CD8-positive, alpha-beta memory T cell (primary cell): Measurements from ENCODE around the gene ISG20L2. TPM values are rescaled to one million over a fixed set of nuclear protein-coding genes. Genes with fewer than 3 reads are reported as not detected.
A peak's percentile ranks its signal among the peaks of the same experiment; 100 is the strongest.

Experiments
- CTCF ChIA-PET: fragments of 350-600 bp; sonication (Branson Sonifier 250); formaldehyde crosslinking; loops from one replicate; lab custom pipeline; 2021; ENCODE audit warnings: antibody characterized with exemption; lab: Charles Lee
- POLR2A ChIA-PET: fragments of 350-600 bp; sonication (Branson Sonifier 250); formaldehyde crosslinking; loops from one replicate; lab custom pipeline; 2021; ENCODE audit warnings: antibody characterized with exemption; lab: Charles Lee
- DNase-seq, 5 donors: peaks; one replicate each; pipeline versions ENCODE4 v3.0.0 to v3.0.0-alpha.2; 2020 to 2022; ENCODE audit warnings: mixed read lengths in 1 of 5
- H3K27ac ChIP-seq: one replicate; pipeline ENCODE4 v1.7.0; 2013; ENCODE audit warnings: low read depth, mild to moderate bottlenecking, low read length, moderate library complexity
- H3K27me3 ChIP-seq: 2 replicates; pipeline ENCODE4 v1.7.0; 2013; ENCODE audit warnings: low read length, mild to moderate bottlenecking; ENCODE audit not compliant: insufficient read depth, poor library complexity, severe bottlenecking
- H3K36me3 ChIP-seq: 2 replicates; pipeline ENCODE4 v1.7.0; 2013; ENCODE audit warnings: mild to moderate bottlenecking, low read length, moderate library complexity; ENCODE audit not compliant: insufficient read depth
- H3K4me1 ChIP-seq: 2 replicates; pipeline ENCODE4 v1.7.0; 2013; ENCODE audit warnings: mild to moderate bottlenecking, low read length, moderate library complexity; ENCODE audit not compliant: insufficient read depth
- H3K4me3 ChIP-seq: 2 replicates; pipeline ENCODE4 v1.7.0; 2013; ENCODE audit warnings: mild to moderate bottlenecking, low read length
- H3K9me3 ChIP-seq: 2 replicates; pipeline ENCODE4 v1.7.0; 2013; ENCODE audit warnings: mild to moderate bottlenecking, low read length
- H3K27ac Mint-ChIP-seq, 8 donors: one replicate each; pipeline ENCODE4 v1.8.0; 2020 to 2021; ENCODE audit warnings: mixed read lengths in 8 of 8, mild to moderate bottlenecking in 6 of 8, inconsistent platforms in 3 of 8, moderate library complexity in 3 of 8
- H3K27me3 Mint-ChIP-seq, 2 donors: one replicate each; pipeline ENCODE4 v1.8.0; 2020 to 2021; ENCODE audit warnings: mixed read lengths in 2 of 2, mild to moderate bottlenecking in 1 of 2, moderate library complexity in 1 of 2
- H3K36me3 Mint-ChIP-seq, 3 donors: one replicate each; pipeline ENCODE4 v1.8.0; 2020 to 2021; ENCODE audit warnings: mixed read lengths in 3 of 3, inconsistent platforms in 1 of 3, mild to moderate bottlenecking in 1 of 3
- H3K4me1 Mint-ChIP-seq, 3 donors: one replicate each; pipeline ENCODE4 v1.8.0; 2020 to 2021; ENCODE audit warnings: mixed read lengths in 3 of 3, inconsistent platforms in 1 of 3, mild to moderate bottlenecking in 1 of 3
- H3K4me3 Mint-ChIP-seq, 7 donors: one replicate each; pipeline ENCODE4 v1.8.0; 2020 to 2021; ENCODE audit warnings: mixed read lengths in 7 of 7, mild to moderate bottlenecking in 6 of 7, moderate library complexity in 4 of 7, inconsistent platforms in 2 of 7
- H3K9me3 Mint-ChIP-seq, 5 donors: one replicate each; pipeline ENCODE4 v1.8.0; 2020 to 2022; ENCODE audit warnings: mixed read lengths in 5 of 5, mild to moderate bottlenecking in 3 of 5, moderate library complexity in 2 of 5, inconsistent platforms in 1 of 5
- polyA plus RNA-seq: library from polyadenylated mRNA; unstranded; fragments of 300-500 nt; fragmentation: Illumina TruSeq; gene quantifications from one replicate; pipeline ENCODE4 v1.2.3, GENCODE V29; 2021
- total RNA-seq, 2 experiments: library from RNA; stranded (reverse); gene quantifications; one replicate each; pipeline ENCODE4 v1.2.3, GENCODE V29; 2021

Gene ISG20L2
- total and polyA plus RNA-seq, 3 experiments from 2014 or later: 25.0 to 75.9 (median 69.4) TPM

- Mint-ChIP-seq H3K27me3 (no peaks in the 10 kb centered on the region), H3K9me3 (no peaks in the 10 kb centered on the region), H3K27ac (peak overlapping the region; percentile 89 to 99 (median 96)), H3K36me3 (peaks cover 0 to 36% (median 3%) of the 10 kb centered on the region in 3 donors), H3K4me3 (peak overlapping the region; percentile 86 to 95 (median 91)), H3K4me1 (peaks cover 58 to 66% (median 63%) of the 10 kb centered on the region in 3 donors)
- H3K27ac ChIP-seq: peak overlapping the region; percentile 77
- DNase-seq: no peak
- peaks cover 57% of the 10 kb centered on the region for H3K4me1 ChIP-seq
- ChIA-PET CTCF (interaction anchor here (1.0 to 1.5 kb wide), 4 partner anchors 9 to 112 kb away, joined by 3 to 11 read pairs (median 3); no protein-coding TSS in a partner anchor), POLR2A (interaction anchor here (0.6 to 1.4 kb wide), 2 partner anchors 13 to 20 kb away, joined by 5 to 6 read pairs; partner anchors contain the start of genes ISG20L2 and METTL25B)
- no peaks in the 10 kb centered on the region for H3K27me3 ChIP-seq
- no peaks in the 10 kb centered on the region for H3K9me3 ChIP-seq
- H3K36me3 ChIP-seq: peaks cover 3% of the 10 kb centered on the region
- H3K4me3 ChIP-seq: peak overlapping the region; percentile 57
Observed at GRCh38 chr1:156747742-156748669, 19.4 kb upstream of the ISG20L2 start.

DNA sequence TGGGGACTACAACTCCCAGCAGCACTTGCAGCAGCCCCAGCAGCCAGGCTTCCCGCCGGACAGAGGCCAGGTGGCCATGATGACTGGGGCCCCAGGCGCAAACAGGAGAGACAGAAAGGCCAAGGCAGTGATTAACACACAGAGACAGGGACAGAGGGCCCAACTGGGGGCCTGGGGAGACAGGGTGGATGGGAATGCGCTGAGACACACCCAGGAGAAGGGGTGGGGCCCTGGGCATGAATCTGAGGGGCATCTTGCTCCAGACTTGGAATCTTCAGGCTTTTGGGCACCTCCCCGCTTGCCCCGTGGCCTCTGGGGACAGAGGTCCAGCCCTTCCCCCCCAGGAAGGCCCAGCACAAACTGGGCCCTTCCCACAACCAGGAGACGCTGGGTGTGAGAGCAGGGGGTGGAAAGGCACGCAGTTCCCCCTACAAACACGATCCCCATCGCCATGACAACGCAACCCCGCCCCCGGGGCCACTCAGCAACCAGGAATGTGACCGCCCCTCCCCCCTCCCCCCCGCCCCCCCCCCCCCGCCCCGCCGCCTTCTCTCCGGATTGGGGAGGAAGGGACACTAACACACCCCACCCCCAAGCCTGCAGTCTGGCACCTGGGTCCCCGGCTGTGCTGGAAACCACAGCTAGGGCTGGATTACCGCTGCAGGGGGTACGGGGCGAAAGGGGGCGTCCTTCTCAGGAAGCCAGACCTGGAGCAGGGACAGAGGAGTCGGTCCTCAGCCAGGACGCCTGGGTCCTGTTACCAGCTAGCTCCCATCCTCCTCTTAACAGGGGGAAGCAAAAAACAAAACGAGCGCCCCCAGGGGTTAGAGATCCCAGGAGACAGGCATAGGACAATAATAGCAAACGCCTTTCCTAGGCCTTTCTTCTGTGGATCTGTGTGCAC, 18.4 kb upstream of the ISG20L2 start:
- peaks cover 0 to 42% (median 6%) of the 10 kb centered on the region in 3 donors for H3K36me3 Mint-ChIP-seq
- no peaks in the 10 kb centered on the region for H3K9me3 Mint-ChIP-seq
- ChIA-PET POLR2A (interaction anchor here (0.5 to 1.4 kb wide), 4 partner anchors 15 to 88 kb away, joined by 4 to 6 read pairs (median 4); partner anchors contain the start of genes ISG20L2 and METTL25B), CTCF (interaction anchor here (1.0 to 1.5 kb wide), 4 partner anchors 14 to 113 kb away, joined by 3 to 11 read pairs (median 4); no protein-coding TSS in a partner anchor)
- no peaks in the 10 kb centered on the region for H3K27me3 Mint-ChIP-seq
- no peaks in the 10 kb centered on the region for H3K27me3 ChIP-seq
- peak overlapping the region; percentile 92 to 99 (median 96) for H3K27ac Mint-ChIP-seq
- peak; percentile 53 to 86 (median 67) for DNase-seq
- peaks cover 5% of the 10 kb centered on the region for H3K36me3 ChIP-seq
- H3K4me1 Mint-ChIP-seq: peaks cover 52 to 60% (median 56%) of the 10 kb centered on the region in 3 donors
- H3K27ac ChIP-seq: peak overlapping the region; percentile 80
- peaks cover 51% of the 10 kb centered on the region for H3K4me1 ChIP-seq
- peak overlapping the region; percentile 57 for H3K4me3 ChIP-seq
- H3K4me3 Mint-ChIP-seq: peak overlapping the region; percentile 80 to 95 (median 91)
- no peaks in the 10 kb centered on the region for H3K9me3 ChIP-seq

- peaks cover 56 to 66% (median 62%) of the 10 kb centered on the region in 3 donors for H3K4me1 Mint-ChIP-seq
- Histone ChIP-seq H3K4me1 (peaks cover 57% of the 10 kb centered on the region), H3K9me3 (no peaks in the 10 kb centered on the region), H3K36me3 (peaks cover 5% of the 10 kb centered on the region), H3K27me3 (no peaks in the 10 kb centered on the region), H3K4me3 (no peak overlapping the region), H3K27ac (peak overlapping the region; percentile 80)
- ChIA-PET POLR2A (no interaction called here), CTCF (interaction anchor here (0.8 to 1.3 kb wide), 2 partner anchors 19 to 20 kb away, joined by 3 to 4 read pairs; no protein-coding TSS in a partner anchor)
- no peaks in the 10 kb centered on the region for H3K27me3 Mint-ChIP-seq
- H3K9me3 Mint-ChIP-seq: no peaks in the 10 kb centered on the region
- H3K27ac Mint-ChIP-seq: peak overlapping the region; percentile 90 to 99 (median 95)
- H3K4me3 Mint-ChIP-seq: peak overlapping the region; percentile 23 to 87 (median 83)
- H3K36me3 Mint-ChIP-seq: peaks cover 1 to 43% (median 6%) of the 10 kb centered on the region in 3 donors
- DNase-seq: peak in 3 of 5 donors; percentile 30 to 54 (median 38)
Observed at GRCh38 chr1:156746406-156746727, 17.8 kb upstream of the ISG20L2 start.

DNA sequence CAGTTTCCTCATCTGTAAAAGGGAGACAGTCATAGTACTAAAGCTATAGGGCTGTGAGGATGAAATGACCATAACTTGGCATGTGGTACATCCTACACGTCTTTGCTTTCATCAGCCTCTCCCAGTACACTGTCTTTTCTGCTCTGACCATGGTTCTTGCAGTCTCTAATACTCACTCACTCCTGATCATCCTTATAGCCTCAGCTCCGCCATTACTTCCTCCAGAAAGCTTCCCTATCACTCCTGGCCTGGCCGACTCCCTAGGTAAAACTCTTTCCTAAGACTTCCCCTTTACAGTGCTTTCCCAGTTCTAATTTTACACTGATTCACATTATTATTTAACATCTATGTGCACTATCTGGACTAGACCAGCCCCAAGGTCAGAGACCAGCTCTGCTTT, 17.3 kb upstream of the ISG20L2 start:
- CTCF ChIA-PET: interaction anchor here (0.8 to 1.3 kb wide), 2 partner anchors 18 to 20 kb away, joined by 3 to 4 read pairs; no protein-coding TSS in a partner anchor
- peaks cover 59% of the 10 kb centered on the region for H3K4me1 ChIP-seq
- peaks cover 5% of the 10 kb centered on the region for H3K36me3 ChIP-seq
- no peaks in the 10 kb centered on the region for H3K27me3 ChIP-seq
- Mint-ChIP-seq H3K4me1 (peaks cover 61 to 71% (median 67%) of the 10 kb centered on the region in 3 donors), H3K4me3 (peak overlapping the region; percentile 7 to 87 (median 80)), H3K27ac (peak overlapping the region; percentile 37 to 99 (median 95)), H3K36me3 (peaks cover 3 to 46% (median 8%) of the 10 kb centered on the region in 3 donors), H3K9me3 (no peaks in the 10 kb centered on the region), H3K27me3 (no peaks in the 10 kb centered on the region)
- no peaks in the 10 kb centered on the region for H3K9me3 ChIP-seq
- no peak overlapping the region for H3K27ac ChIP-seq
- POLR2A ChIA-PET: no interaction called here
- no peak overlapping the region for H3K4me3 ChIP-seq
- DNase-seq: no peak

- ChIA-PET POLR2A (interaction anchor here (1.1 kb wide), 1 partner anchor 16 kb away, joined by 3 read pairs; the partner anchor contains the start of genes ISG20L2 and METTL25B), CTCF (interaction anchor here (7.1 kb wide), 1 partner anchor 18 kb away, joined by 58 read pairs; the partner anchor contains the start of genes ISG20L2 and METTL25B)
- Histone ChIP-seq H3K27me3 (no peaks in the 10 kb centered on the region), H3K4me1 (peaks cover 61% of the 10 kb centered on the region), H3K4me3 (no peak overlapping the region), H3K36me3 (peaks cover 5% of the 10 kb centered on the region), H3K27ac (no peak overlapping the region), H3K9me3 (no peaks in the 10 kb centered on the region)
- Mint-ChIP-seq H3K27me3 (no peaks in the 10 kb centered on the region), H3K27ac (peak overlapping the region in 7 of 8 donors; percentile 52 to 96 (median 94)), H3K4me3 (peak overlapping the region in 1 of 7 donors; percentile 24), H3K36me3 (peaks cover 3 to 47% (median 8%) of the 10 kb centered on the region in 3 donors), H3K4me1 (peaks cover 60 to 72% (median 66%) of the 10 kb centered on the region in 3 donors), H3K9me3 (no peaks in the 10 kb centered on the region)
- DNase-seq: peak in 1 of 5 donors; percentile 38
Observed at GRCh38 chr1:156744786-156745419, 16.3 kb upstream of the ISG20L2 start.

- H3K4me1 ChIP-seq: peaks cover 61% of the 10 kb centered on the region
- Mint-ChIP-seq H3K27me3 (no peaks in the 10 kb centered on the region), H3K4me3 (peak overlapping the region in 1 of 7 donors; percentile 24), H3K4me1 (peaks cover 54 to 68% (median 62%) of the 10 kb centered on the region in 3 donors), H3K9me3 (no peaks in the 10 kb centered on the region), H3K27ac (peak overlapping the region in 5 of 8 donors; percentile 35 to 90 (median 58)), H3K36me3 (peaks cover 3 to 47% (median 8%) of the 10 kb centered on the region in 3 donors)
- H3K27ac ChIP-seq: no peak overlapping the region
- H3K36me3 ChIP-seq: peaks cover 5% of the 10 kb centered on the region
- H3K9me3 ChIP-seq: no peaks in the 10 kb centered on the region
- DNase-seq: peak in 1 of 5 donors; percentile 26
- no peaks in the 10 kb centered on the region for H3K27me3 ChIP-seq
- no peak overlapping the region for H3K4me3 ChIP-seq
- CTCF ChIA-PET: interaction anchor here (7.1 kb wide), 1 partner anchor 17 kb away, joined by 58 read pairs; the partner anchor contains the start of genes ISG20L2 and METTL25B
- POLR2A ChIA-PET: interaction anchor here (1.1 kb wide), 1 partner anchor 16 kb away, joined by 3 read pairs; the partner anchor contains the start of genes ISG20L2 and METTL25B
Observed at GRCh38 chr1:156744344-156744743, 15.8 kb upstream of the ISG20L2 start.
